WTC11 (cell line): ENCODE measurements around the gene FGD6. TPM values are rescaled to one million over a fixed set of nuclear protein-coding genes. Genes with fewer than 3 reads are reported as not detected.
"Not testable (repeated sequence)": the region's sequence is repeated elsewhere in the genome, so short reads cannot be mapped to it uniquely, and the experiment has no call there.

Experiments
- ATAC-seq: fragments of 200-7000 bp; cut with Tn5 transposase; 2 replicates; pipeline ENCODE4 v1.10.0; 2021; ENCODE audit warnings: mild to moderate bottlenecking, moderate library complexity
- CTCF ChIA-PET: fragments of 300-600 bp; sonication (Branson Sonifier 250); formaldehyde crosslinking; loops from one replicate; lab custom pipeline; 2021; ENCODE audit warnings: antibody characterized with exemption; lab: Charles Lee
- POLR2A ChIA-PET: fragments of 350-600 bp; sonication (Branson Sonifier 250); formaldehyde crosslinking; loops from one replicate; lab custom pipeline; 2021; ENCODE audit warnings: antibody characterized with exemption; lab: Charles Lee
- DNase-seq: peaks from one replicate; pipeline ENCODE4 v3.0.0; 2021; ENCODE audit warnings: low spot score
- H3K27ac Mint-ChIP-seq: 2 replicates; pipeline ENCODE4 v1.8.0; 2021; ENCODE audit warnings: mixed read lengths
- H3K27me3 Mint-ChIP-seq: 2 replicates; pipeline ENCODE4 v1.8.0; 2021; ENCODE audit warnings: low read depth, mild to moderate bottlenecking, moderate library complexity, mixed read lengths
- H3K36me3 Mint-ChIP-seq: 2 replicates; pipeline ENCODE4 v1.8.0; 2021; ENCODE audit warnings: mixed read lengths
- H3K4me1 Mint-ChIP-seq: 2 replicates; pipeline ENCODE4 v1.8.0; 2022; ENCODE audit warnings: mixed read lengths
- H3K4me3 Mint-ChIP-seq: 2 replicates; pipeline ENCODE4 v1.8.0; 2021; ENCODE audit warnings: mild to moderate bottlenecking, moderate library complexity, mixed read lengths
- H3K9me3 Mint-ChIP-seq: 2 replicates; pipeline ENCODE4 v1.8.0; 2021; ENCODE audit warnings: mixed read lengths
- ELF4 ChIP-seq: sonication (generic); formaldehyde crosslinking; IDR thresholded peaks from 2 replicates; pipeline ENCODE4 v1.8.1; 2022; ENCODE audit warnings: low read depth, mild to moderate bottlenecking, moderate library complexity, missing genetic modification reagents
- FOXJ3 ChIP-seq: sonication (generic); formaldehyde crosslinking; IDR thresholded peaks from 2 replicates; pipeline ENCODE4 v1.9.0; 2021; ENCODE audit warnings: missing genetic modification reagents, mild to moderate bottlenecking, borderline replicate concordance
- NR2C2 ChIP-seq: sonication (generic); formaldehyde crosslinking; IDR thresholded peaks from 2 replicates; pipeline ENCODE4 v1.8.0; 2022; ENCODE audit warnings: mild to moderate bottlenecking, missing genetic modification reagents
- OVOL2 ChIP-seq: fragments of 250-450 bp; sonication (Bioruptor Pico); IDR thresholded peaks from 2 replicates; pipeline ENCODE4 v1.9.0; 2021; ENCODE audit warnings: mild to moderate bottlenecking, borderline replicate concordance
- ZNF219 ChIP-seq: sonication (generic); formaldehyde crosslinking; IDR thresholded peaks from 2 replicates; pipeline ENCODE4 v1.8.0; 2023; ENCODE audit warnings: missing genetic modification reagents, mild to moderate bottlenecking, borderline replicate concordance
- ZNF317 ChIP-seq: sonication (generic); formaldehyde crosslinking; IDR thresholded peaks from 2 replicates; pipeline ENCODE4 v1.8.1; 2023; ENCODE audit warnings: low read depth, mild to moderate bottlenecking, moderate library complexity, missing genetic modification reagents, borderline replicate concordance
- ZNF671 ChIP-seq: fragments of 250-450 bp; sonication (Bioruptor Pico); IDR thresholded peaks from 2 replicates; pipeline ENCODE4 v1.8.0; 2021; ENCODE audit warnings: mild to moderate bottlenecking
- total RNA-seq: library from RNA; stranded (reverse); gene quantifications from 3 replicates; pipeline ENCODE4 v1.2.3, GENCODE V29; 2021
- TF ChIP-seq, protein P1 (sequence below): fragments of 250-450 bp; sonication (Bioruptor Pico); IDR thresholded peaks from 2 replicates; pipeline ENCODE4 v1.9.0; 2021; ENCODE audit warnings: mild to moderate bottlenecking, borderline replicate concordance
- TF ChIP-seq, protein P2 (sequence below): sonication (generic); formaldehyde crosslinking; IDR thresholded peaks from 2 replicates; pipeline ENCODE4 v1.8.1; 2023; ENCODE audit warnings: mild to moderate bottlenecking, missing genetic modification reagents, moderate library complexity
- TF ChIP-seq, protein P3 (sequence below): sonication (generic); formaldehyde crosslinking; IDR thresholded peaks from 2 replicates; pipeline ENCODE4 v1.8.0; 2022; ENCODE audit warnings: mild to moderate bottlenecking, missing genetic modification reagents
- TF ChIP-seq, protein P4 (sequence below): sonication (generic); formaldehyde crosslinking; conservative IDR thresholded peaks from 2 replicates; pipeline ENCODE4 v1.8.1; 2022; ENCODE audit warnings: mild to moderate bottlenecking, missing genetic modification reagents
- TF ChIP-seq, protein P5 (sequence below): sonication (generic); formaldehyde crosslinking; IDR thresholded peaks from 2 replicates; pipeline ENCODE4 v1.8.1; 2023; ENCODE audit warnings: mild to moderate bottlenecking, missing genetic modification reagents
- TF ChIP-seq, protein P6 (sequence below): fragments of 250-450 bp; sonication (Bioruptor Pico); IDR thresholded peaks from 2 replicates; pipeline ENCODE4 v1.9.0; 2021; ENCODE audit warnings: moderate library complexity, mild to moderate bottlenecking, inconsistent platforms, borderline replicate concordance
- TF ChIP-seq, protein P7 (sequence below): sonication (generic); formaldehyde crosslinking; IDR thresholded peaks from 2 replicates; pipeline ENCODE4 v1.8.1; 2022; ENCODE audit warnings: low read depth, mild to moderate bottlenecking, moderate library complexity, missing genetic modification reagents, borderline replicate concordance

FGD6 gene
- total RNA-seq, 1 experiment from 2014 or later: 28.2 TPM

DNA sequence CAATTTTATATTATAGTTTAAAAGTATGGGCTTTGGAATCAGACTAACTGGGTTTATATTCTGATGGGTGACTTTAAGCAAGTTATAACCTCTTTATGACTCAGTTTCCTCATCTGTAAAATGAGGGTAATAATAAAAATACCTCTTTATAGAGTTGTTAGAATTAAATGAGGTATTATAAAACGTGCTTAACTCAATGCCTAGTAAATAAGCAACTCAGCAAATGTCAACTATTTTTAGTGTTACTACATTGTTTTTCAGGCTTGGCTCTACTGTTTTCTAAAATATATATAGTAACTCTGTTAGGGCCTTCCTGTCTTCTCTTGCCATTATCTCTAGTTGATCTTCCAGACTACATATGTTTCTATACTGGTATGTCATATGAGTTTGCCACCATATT lies 20.9 kb upstream of the FGD6 start (continued):
- TF ChIP-seq, protein P1, sequence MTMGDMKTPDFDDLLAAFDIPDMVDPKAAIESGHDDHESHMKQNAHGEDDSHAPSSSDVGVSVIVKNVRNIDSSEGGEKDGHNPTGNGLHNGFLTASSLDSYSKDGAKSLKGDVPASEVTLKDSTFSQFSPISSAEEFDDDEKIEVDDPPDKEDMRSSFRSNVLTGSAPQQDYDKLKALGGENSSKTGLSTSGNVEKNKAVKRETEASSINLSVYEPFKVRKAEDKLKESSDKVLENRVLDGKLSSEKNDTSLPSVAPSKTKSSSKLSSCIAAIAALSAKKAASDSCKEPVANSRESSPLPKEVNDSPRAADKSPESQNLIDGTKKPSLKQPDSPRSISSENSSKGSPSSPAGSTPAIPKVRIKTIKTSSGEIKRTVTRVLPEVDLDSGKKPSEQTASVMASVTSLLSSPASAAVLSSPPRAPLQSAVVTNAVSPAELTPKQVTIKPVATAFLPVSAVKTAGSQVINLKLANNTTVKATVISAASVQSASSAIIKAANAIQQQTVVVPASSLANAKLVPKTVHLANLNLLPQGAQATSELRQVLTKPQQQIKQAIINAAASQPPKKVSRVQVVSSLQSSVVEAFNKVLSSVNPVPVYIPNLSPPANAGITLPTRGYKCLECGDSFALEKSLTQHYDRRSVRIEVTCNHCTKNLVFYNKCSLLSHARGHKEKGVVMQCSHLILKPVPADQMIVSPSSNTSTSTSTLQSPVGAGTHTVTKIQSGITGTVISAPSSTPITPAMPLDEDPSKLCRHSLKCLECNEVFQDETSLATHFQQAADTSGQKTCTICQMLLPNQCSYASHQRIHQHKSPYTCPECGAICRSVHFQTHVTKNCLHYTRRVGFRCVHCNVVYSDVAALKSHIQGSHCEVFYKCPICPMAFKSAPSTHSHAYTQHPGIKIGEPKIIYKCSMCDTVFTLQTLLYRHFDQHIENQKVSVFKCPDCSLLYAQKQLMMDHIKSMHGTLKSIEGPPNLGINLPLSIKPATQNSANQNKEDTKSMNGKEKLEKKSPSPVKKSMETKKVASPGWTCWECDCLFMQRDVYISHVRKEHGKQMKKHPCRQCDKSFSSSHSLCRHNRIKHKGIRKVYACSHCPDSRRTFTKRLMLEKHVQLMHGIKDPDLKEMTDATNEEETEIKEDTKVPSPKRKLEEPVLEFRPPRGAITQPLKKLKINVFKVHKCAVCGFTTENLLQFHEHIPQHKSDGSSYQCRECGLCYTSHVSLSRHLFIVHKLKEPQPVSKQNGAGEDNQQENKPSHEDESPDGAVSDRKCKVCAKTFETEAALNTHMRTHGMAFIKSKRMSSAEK (CRISPR knock-in tag): no peak
- TF ChIP-seq ZNF317 (CRISPR knock-in tag) (no peak), OVOL2 (CRISPR knock-in tag) (no peak)
- TF ChIP-seq, all 79 proteins: peak for 0

DNA sequence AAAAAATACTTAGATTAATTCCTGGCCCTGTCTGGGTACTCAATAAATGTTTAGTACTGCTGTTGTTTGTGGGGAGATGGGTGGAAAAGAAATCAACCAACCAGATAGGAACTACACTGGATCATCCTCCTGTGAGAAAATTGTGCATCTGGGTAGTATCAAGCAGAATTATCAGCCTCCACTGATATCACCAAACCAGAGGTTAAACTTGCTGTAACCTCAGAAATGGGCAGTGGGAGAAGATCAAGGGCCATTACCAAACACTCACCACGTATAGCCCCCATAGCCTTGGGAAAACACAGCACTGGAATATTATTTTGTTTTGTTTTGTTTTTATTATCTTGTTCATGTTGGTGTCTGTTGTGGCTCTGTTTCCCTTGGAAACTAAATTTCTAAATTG lies 20.0 kb upstream of the FGD6 start:
- ATAC-seq: no peak
- ChIA-PET POLR2A (no interaction called here), CTCF (no interaction called here)
- DNase-seq: no peak
- no peak for TF ChIP-seq ELF4
- TF ChIP-seq NR2C2 (CRISPR knock-in tag): no peak
- TF ChIP-seq, protein P2, sequence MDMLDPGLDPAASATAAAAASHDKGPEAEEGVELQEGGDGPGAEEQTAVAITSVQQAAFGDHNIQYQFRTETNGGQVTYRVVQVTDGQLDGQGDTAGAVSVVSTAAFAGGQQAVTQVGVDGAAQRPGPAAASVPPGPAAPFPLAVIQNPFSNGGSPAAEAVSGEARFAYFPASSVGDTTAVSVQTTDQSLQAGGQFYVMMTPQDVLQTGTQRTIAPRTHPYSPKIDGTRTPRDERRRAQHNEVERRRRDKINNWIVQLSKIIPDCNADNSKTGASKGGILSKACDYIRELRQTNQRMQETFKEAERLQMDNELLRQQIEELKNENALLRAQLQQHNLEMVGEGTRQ (CRISPR knock-in tag): no peak
- TF ChIP-seq, all 79 proteins: peak for 0
- H3K4me1 Mint-ChIP-seq: no peaks in the 10 kb centered on the region
- H3K9me3 Mint-ChIP-seq: peaks cover 13% of the 10 kb centered on the region; the same call in 1 of the 2 replicates
- H3K27me3 Mint-ChIP-seq: no peaks in the 10 kb centered on the region
- no peak overlapping the region for H3K27ac Mint-ChIP-seq
- peaks cover 41% of the 10 kb centered on the region for H3K36me3 Mint-ChIP-seq
- H3K4me3 Mint-ChIP-seq: no peak overlapping the region

DNA sequence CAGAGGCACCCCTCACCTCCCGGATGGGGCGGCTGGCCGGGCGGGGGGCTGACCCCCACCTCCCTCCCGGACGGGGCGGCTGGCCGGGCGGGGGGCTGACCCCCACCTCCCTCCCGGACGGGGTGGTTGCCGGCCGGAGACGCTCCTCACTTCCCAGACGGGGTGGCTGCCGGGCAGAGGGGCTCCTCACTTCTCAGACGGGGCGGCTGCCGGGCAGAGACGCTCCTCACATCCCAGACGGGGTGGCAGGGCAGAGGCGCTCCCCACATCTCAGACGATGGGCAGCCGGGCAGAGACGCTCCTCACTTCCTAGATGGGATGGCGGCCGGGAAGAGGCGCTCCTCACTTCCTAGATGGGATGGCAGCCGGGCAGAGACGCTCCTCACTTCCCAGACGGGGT lies 18.4 kb upstream of the FGD6 start:
- CTCF ChIA-PET, POLR2A ChIA-PET, H3K4me1 Mint-ChIP-seq, H3K4me3 Mint-ChIP-seq, ATAC-seq, H3K27ac Mint-ChIP-seq, H3K27me3 Mint-ChIP-seq, DNase-seq: not testable (repeated sequence)
- H3K9me3 Mint-ChIP-seq: peaks cover 10% of the 10 kb centered on the region; the same call in 1 of the 2 replicates
- H3K36me3 Mint-ChIP-seq: peaks cover 35% of the 10 kb centered on the region

DNA sequence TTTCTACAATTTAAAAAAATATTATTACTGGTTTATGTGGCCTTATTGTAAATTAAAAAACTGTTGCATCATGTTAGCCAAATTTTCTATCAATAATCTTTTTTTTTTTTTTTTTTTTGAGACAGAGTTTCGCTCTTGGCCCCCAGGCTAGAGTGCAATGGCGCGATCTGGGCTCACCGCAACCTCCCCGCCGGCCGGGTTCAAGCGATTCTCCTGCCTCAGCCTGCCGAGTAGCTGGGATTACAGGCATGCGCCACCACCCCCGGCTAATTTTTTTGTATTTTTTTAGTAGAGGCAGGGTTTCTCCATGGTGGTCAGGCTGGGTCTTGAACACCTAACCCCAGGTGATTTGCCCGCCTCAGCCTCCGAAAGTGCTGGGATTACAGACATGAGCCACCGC lies 16.9 kb upstream of the FGD6 start:
- DNase-seq, H3K27me3 Mint-ChIP-seq, POLR2A ChIA-PET, H3K27ac Mint-ChIP-seq, ATAC-seq, CTCF ChIA-PET, H3K4me3 Mint-ChIP-seq: not testable (repeated sequence)
- Mint-ChIP-seq H3K4me1 (peaks cover 16% of the 10 kb centered on the region), H3K36me3 (peaks cover 35% of the 10 kb centered on the region), H3K9me3 (peaks cover 10% of the 10 kb centered on the region; the same call in 1 of the 2 replicates)

DNA sequence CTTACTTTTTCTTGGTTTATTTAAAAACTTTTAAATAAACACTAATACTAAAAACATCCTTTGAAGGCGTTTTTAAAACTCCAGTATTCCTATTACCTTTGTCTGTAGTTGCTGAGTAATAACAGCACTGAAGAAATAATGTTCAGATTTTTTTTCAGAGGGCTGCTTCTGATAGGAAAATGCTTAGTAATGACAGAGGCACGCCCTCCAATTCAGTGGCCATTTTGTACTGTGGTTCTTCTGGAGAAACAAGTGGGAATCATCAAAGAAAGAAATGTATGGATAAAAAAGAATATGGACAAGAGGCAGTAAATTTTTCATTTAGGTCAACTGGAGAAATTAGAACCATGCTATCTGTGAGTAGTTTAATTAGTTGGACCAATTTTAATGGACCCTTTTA lies 13.9 kb upstream of the FGD6 start:
- Mint-ChIP-seq H3K4me3 (no peak overlapping the region), H3K36me3 (peaks cover 23% of the 10 kb centered on the region), H3K9me3 (peaks cover 7% of the 10 kb centered on the region; the same call in 1 of the 2 replicates), H3K27me3 (no peaks in the 10 kb centered on the region), H3K27ac (no peak overlapping the region), H3K4me1 (peaks cover 27% of the 10 kb centered on the region)
- ChIA-PET CTCF (no interaction called here), POLR2A (no interaction called here)
- ATAC-seq (no peak), DNase-seq (no peak)
- TF ChIP-seq ZNF219 (CRISPR knock-in tag): no peak
- TF ChIP-seq, protein P3, sequence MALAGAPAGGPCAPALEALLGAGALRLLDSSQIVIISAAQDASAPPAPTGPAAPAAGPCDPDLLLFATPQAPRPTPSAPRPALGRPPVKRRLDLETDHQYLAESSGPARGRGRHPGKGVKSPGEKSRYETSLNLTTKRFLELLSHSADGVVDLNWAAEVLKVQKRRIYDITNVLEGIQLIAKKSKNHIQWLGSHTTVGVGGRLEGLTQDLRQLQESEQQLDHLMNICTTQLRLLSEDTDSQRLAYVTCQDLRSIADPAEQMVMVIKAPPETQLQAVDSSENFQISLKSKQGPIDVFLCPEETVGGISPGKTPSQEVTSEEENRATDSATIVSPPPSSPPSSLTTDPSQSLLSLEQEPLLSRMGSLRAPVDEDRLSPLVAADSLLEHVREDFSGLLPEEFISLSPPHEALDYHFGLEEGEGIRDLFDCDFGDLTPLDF (CRISPR knock-in tag): no peak
- TF ChIP-seq, protein P4, sequence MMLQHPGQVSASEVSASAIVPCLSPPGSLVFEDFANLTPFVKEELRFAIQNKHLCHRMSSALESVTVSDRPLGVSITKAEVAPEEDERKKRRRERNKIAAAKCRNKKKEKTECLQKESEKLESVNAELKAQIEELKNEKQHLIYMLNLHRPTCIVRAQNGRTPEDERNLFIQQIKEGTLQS (CRISPR knock-in tag): no peak
- no peak for TF ChIP-seq ZNF671 (CRISPR knock-in tag)
- TF ChIP-seq, protein P5, sequence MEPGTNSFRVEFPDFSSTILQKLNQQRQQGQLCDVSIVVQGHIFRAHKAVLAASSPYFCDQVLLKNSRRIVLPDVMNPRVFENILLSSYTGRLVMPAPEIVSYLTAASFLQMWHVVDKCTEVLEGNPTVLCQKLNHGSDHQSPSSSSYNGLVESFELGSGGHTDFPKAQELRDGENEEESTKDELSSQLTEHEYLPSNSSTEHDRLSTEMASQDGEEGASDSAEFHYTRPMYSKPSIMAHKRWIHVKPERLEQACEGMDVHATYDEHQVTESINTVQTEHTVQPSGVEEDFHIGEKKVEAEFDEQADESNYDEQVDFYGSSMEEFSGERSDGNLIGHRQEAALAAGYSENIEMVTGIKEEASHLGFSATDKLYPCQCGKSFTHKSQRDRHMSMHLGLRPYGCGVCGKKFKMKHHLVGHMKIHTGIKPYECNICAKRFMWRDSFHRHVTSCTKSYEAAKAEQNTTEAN: no peak
- no peak for TF ChIP-seq FOXJ3 (CRISPR knock-in tag)
- TF ChIP-seq, protein P6, sequence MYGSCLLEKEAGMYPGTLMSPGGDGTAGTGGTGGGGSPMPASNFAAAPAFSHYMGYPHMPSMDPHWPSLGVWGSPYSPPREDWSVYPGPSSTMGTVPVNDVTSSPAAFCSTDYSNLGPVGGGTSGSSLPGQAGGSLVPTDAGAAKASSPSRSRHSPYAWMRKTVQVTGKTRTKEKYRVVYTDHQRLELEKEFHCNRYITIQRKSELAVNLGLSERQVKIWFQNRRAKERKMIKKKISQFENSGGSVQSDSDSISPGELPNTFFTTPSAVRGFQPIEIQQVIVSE (CRISPR knock-in tag): no peak
- TF ChIP-seq, protein P7, sequence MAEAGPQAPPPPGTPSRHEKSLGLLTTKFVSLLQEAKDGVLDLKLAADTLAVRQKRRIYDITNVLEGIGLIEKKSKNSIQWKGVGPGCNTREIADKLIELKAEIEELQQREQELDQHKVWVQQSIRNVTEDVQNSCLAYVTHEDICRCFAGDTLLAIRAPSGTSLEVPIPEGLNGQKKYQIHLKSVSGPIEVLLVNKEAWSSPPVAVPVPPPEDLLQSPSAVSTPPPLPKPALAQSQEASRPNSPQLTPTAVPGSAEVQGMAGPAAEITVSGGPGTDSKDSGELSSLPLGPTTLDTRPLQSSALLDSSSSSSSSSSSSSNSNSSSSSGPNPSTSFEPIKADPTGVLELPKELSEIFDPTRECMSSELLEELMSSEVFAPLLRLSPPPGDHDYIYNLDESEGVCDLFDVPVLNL (CRISPR knock-in tag): no peak
